H9 (cell line): ENCODE data around the gene HOXC10. TPM values are rescaled to one million over a fixed set of nuclear protein-coding genes. Genes with fewer than 3 reads are reported as not detected.

Source experiments
- DNase-seq: peaks from one replicate; pipeline ENCODE4 v3.0.0-alpha.2; 2017
- H2AFZ ChIP-seq: one replicate; pipeline ENCODE4 v1.6.1; 2013; ENCODE audit warnings: mild to moderate bottlenecking, low read length, control low read depth, moderate library complexity
- H2AK5ac ChIP-seq: 2 replicates; pipeline ENCODE4 v1.6.1; 2013; ENCODE audit warnings: low read length, control low read depth, mixed read lengths; ENCODE audit not compliant: insufficient read length
- H2BK120ac ChIP-seq: one replicate; pipeline ENCODE4 v1.6.1; 2013; ENCODE audit warnings: low read depth, mild to moderate bottlenecking, low read length, control low read depth, inconsistent platforms; ENCODE audit not compliant: poor library complexity, severe bottlenecking
- H2BK12ac ChIP-seq: 2 replicates; pipeline ENCODE4 v1.6.1; 2013; ENCODE audit warnings: low read length, control low read depth, mixed read lengths, low read depth; ENCODE audit not compliant: insufficient read length
- H2BK15ac ChIP-seq: 2 replicates; pipeline ENCODE4 v1.6.1; 2013; ENCODE audit warnings: low read depth, low read length, control low read depth
- H2BK20ac ChIP-seq: one replicate; pipeline ENCODE4 v1.6.1; 2013; ENCODE audit warnings: low read depth, mild to moderate bottlenecking, low read length, control low read depth, inconsistent platforms; ENCODE audit not compliant: poor library complexity, severe bottlenecking
- H2BK5ac ChIP-seq: 2 replicates; pipeline ENCODE4 v1.6.1; 2013; ENCODE audit warnings: low read length, control low read depth, mixed read lengths; ENCODE audit not compliant: insufficient read length
- H3K14ac ChIP-seq: 2 replicates; pipeline ENCODE4 v1.6.1; 2013; ENCODE audit warnings: low read length, control low read depth; ENCODE audit not compliant: insufficient read depth
- H3K18ac ChIP-seq: 2 replicates; pipeline ENCODE4 v1.6.1; 2013; ENCODE audit warnings: low read depth, mild to moderate bottlenecking, mixed read lengths, low read length, control low read depth; ENCODE audit not compliant: insufficient read length
- H3K23ac ChIP-seq: 2 replicates; pipeline ENCODE4 v1.6.1; 2013; ENCODE audit warnings: low read length, control low read depth, mixed read lengths, low read depth; ENCODE audit not compliant: insufficient read length
- H3K23me2 ChIP-seq: 2 replicates; pipeline ENCODE4 v1.6.1; 2013; ENCODE audit warnings: low read depth, mild to moderate bottlenecking, mixed read lengths, low read length, control low read depth; ENCODE audit not compliant: insufficient read length, poor library complexity, severe bottlenecking
- H3K27ac ChIP-seq: 2 replicates; pipeline ENCODE4 v1.5.1; 2013; ENCODE audit warnings: low read length, control low read depth, mixed read lengths, low read depth; ENCODE audit not compliant: insufficient read length
- H3K27me3 ChIP-seq: 2 replicates; pipeline ENCODE4 v1.6.1; 2013; ENCODE audit warnings: low read length, control low read depth, inconsistent platforms; ENCODE audit not compliant: insufficient read depth
- H3K4ac ChIP-seq: 2 replicates; pipeline ENCODE4 v1.6.1; 2013; ENCODE audit warnings: low read depth, mild to moderate bottlenecking, control low read depth, inconsistent platforms, low read length, moderate library complexity
- H3K4me1 ChIP-seq: 2 replicates; pipeline ENCODE4 v1.6.1; 2013; ENCODE audit warnings: low read length, control low read depth, inconsistent platforms; ENCODE audit not compliant: insufficient read depth
- H3K4me2 ChIP-seq: 2 replicates; pipeline ENCODE4 v1.6.1; 2013; ENCODE audit warnings: low read length, control low read depth, mixed read lengths; ENCODE audit not compliant: insufficient read length, insufficient read depth
- H3K56ac ChIP-seq: 2 replicates; pipeline ENCODE4 v1.6.1; 2013; ENCODE audit warnings: low read depth, mild to moderate bottlenecking, mixed read lengths, low read length, control low read depth; ENCODE audit not compliant: insufficient read length
- H3K79me1 ChIP-seq: 2 replicates; pipeline ENCODE4 v1.6.1; 2013; ENCODE audit warnings: low read depth, mild to moderate bottlenecking, moderate library complexity, low read length, control low read depth, inconsistent platforms; ENCODE audit not compliant: insufficient read depth, poor library complexity, severe bottlenecking
- H3K79me2 ChIP-seq: 2 replicates; pipeline ENCODE4 v1.6.1; 2013; ENCODE audit warnings: low read length, control low read depth, inconsistent platforms; ENCODE audit not compliant: insufficient read depth
- H3K9ac ChIP-seq: 2 replicates; pipeline ENCODE4 v1.6.1; 2013; ENCODE audit warnings: low read length, control low read depth, mixed read lengths; ENCODE audit not compliant: insufficient read length; ENCODE audit errors: extremely low read depth
- H3K9me3 ChIP-seq: one replicate; pipeline ENCODE4 v1.6.1; 2013; ENCODE audit warnings: low read depth, low read length, inconsistent platforms; ENCODE audit not compliant: control insufficient read depth
- H3T11ph ChIP-seq: one replicate; pipeline ENCODE4 v1.6.1; 2013; ENCODE audit warnings: mild to moderate bottlenecking, low read length, control low read depth, inconsistent platforms
- H4K20me1 ChIP-seq: one replicate; pipeline ENCODE4 v1.6.1; 2013; ENCODE audit not compliant: control insufficient read depth, insufficient read length, insufficient read depth
- H4K5ac ChIP-seq: 2 replicates; pipeline ENCODE4 v1.6.1; 2013; ENCODE audit warnings: low read depth, mild to moderate bottlenecking, mixed read lengths, low read length, control low read depth; ENCODE audit not compliant: insufficient read length
- H4K8ac ChIP-seq: replicated peaks from 2 replicates; pipeline ENCODE4 v1.6.1; 2013; ENCODE audit warnings: low read length, control low read depth, mixed read lengths, low read depth; ENCODE audit not compliant: insufficient read length
- H4K91ac ChIP-seq: 2 replicates; pipeline ENCODE4 v1.6.1; 2013; ENCODE audit warnings: low read depth, mild to moderate bottlenecking, moderate library complexity, mixed read lengths, low read length, control low read depth; ENCODE audit not compliant: insufficient read length
- H3K27ac Mint-ChIP-seq, 3 experiments: 2 replicates in 2 of 3; 3 replicates in 1 of 3; pipeline ENCODE4 v1.8.0; 2020 to 2021; ENCODE audit warnings: mixed read lengths in 3 of 3, mild to moderate bottlenecking in 1 of 3, moderate library complexity in 1 of 3
- H3K27me3 Mint-ChIP-seq: 2 replicates; pipeline ENCODE4 v1.8.0; 2021; ENCODE audit warnings: low read depth, mild to moderate bottlenecking, moderate library complexity, mixed read lengths
- H3K36me3 Mint-ChIP-seq, 3 experiments: 2 replicates in 2 of 3; 3 replicates in 1 of 3; pipeline ENCODE4 v1.8.0; 2020 to 2021; ENCODE audit warnings: low read depth in 3 of 3, mixed read lengths in 3 of 3; ENCODE audit not compliant: insufficient read depth in 1 of 3
- H3K4me1 Mint-ChIP-seq, 2 experiments: 2 replicates each; pipeline ENCODE4 v1.8.0; 2020; ENCODE audit warnings: mixed read lengths in 2 of 2
- H3K4me3 Mint-ChIP-seq, 2 experiments: 2 replicates in 1 of 2; 3 replicates in 1 of 2; pipeline ENCODE4 v1.8.0; 2020 to 2021; ENCODE audit warnings: mild to moderate bottlenecking in 2 of 2, mixed read lengths in 2 of 2, moderate library complexity in 1 of 2
- H3K9me3 Mint-ChIP-seq, 2 experiments: 2 replicates in 1 of 2; 3 replicates in 1 of 2; pipeline ENCODE4 v1.8.0; 2020; ENCODE audit warnings: mild to moderate bottlenecking in 2 of 2, mixed read lengths in 2 of 2, moderate library complexity in 1 of 2
- CTCF ChIP-seq: fragments of 200-600 bp; sonication (generic); conservative IDR thresholded peaks from 3 replicates; pipeline ENCODE4 v1.8.0; 2021; ENCODE audit warnings: antibody characterized with exemption, mild to moderate bottlenecking
- WGBS: extraction: QIAGEN DNeasy Blood & Tissue Kit; methylation state at CpG from one replicate; pipeline ENCODE4 v1.1.7; 2013; ENCODE audit warnings: missing lambda C conversion rate, low lambda C conversion rate, mixed read lengths; ENCODE audit not compliant: insufficient read length; ENCODE audit errors: extremely low coverage; 5-methylcytosine and 5-hydroxymethylcytosine counted together
- total RNA-seq: library from RNA; stranded (reverse); gene quantifications from 2 replicates; pipeline ENCODE4 v1.2.1, GENCODE V29; 2021

Gene HOXC10
- total RNA-seq, 1 experiment from 2014 or later, result not detected

GRCh38 chr12:53987787-53988230 is 2.9 kb downstream of the HOXC10 start:
- no CpG with 5 or more reads among the region's 4 CpGs for WGBS
- H3K9me3 Mint-ChIP-seq, result peaks cover 3 to 11% of the 10 kb centered on the region in 2 experiments; a peak in 4 of 5 replicates
- H3K14ac ChIP-seq, result no peak overlapping the region

More at GRCh38 chr12:53987787-53988230, 2.9 kb downstream of the HOXC10 start:
- Mint-ChIP-seq H3K4me3 (no peak overlapping the region), H3K36me3 (no peaks in the 10 kb centered on the region; a peak in 2 of 7 replicates), H3K27me3 (peaks cover 100% of the 10 kb centered on the region), H3K27ac (no peak overlapping the region), H3K4me1 (peaks cover 3 to 11% of the 10 kb centered on the region in 2 experiments; a peak in 2 of 4 replicates)
- Histone ChIP-seq H4K91ac (no peak overlapping the region), H3K27ac (no peak overlapping the region), H3K79me2 (no peaks in the 10 kb centered on the region), H4K8ac (no peak overlapping the region), H3K79me1 (no peaks in the 10 kb centered on the region), H2BK5ac (no peak overlapping the region), H3K23ac (no peak overlapping the region), H3K4ac (no peak overlapping the region), H2AK5ac (no peak overlapping the region), H2BK12ac (no peak overlapping the region), H3K23me2 (no peaks in the 10 kb centered on the region), H4K5ac (no peak overlapping the region), H3K27me3 (peaks cover 96% of the 10 kb centered on the region), H3T11ph (no peak overlapping the region), H3K9me3 (no peaks in the 10 kb centered on the region), H2BK120ac (no peak overlapping the region), H2BK20ac (no peak overlapping the region), H3K9ac (no peak overlapping the region), H3K18ac (no peak overlapping the region), H3K4me1 (no peaks in the 10 kb centered on the region), H4K20me1 (no peaks in the 10 kb centered on the region), H2BK15ac (no peak overlapping the region), H2AFZ (no peak overlapping the region), H3K4me2 (no peak overlapping the region), H3K56ac (no peak overlapping the region)
- no peak for TF ChIP-seq CTCF
- no peak for DNase-seq
